NCI-H2227 (cell line): Measurements from ENCODE around the gene C1QTNF8.

Experiments used
- DNase-seq: peaks from one replicate; lab custom pipeline; 2025; ENCODE audit not compliant: unreplicated experiment; lab: John Stamatoyannopoulos, UW

C1QTNF8 gene

DNA sequence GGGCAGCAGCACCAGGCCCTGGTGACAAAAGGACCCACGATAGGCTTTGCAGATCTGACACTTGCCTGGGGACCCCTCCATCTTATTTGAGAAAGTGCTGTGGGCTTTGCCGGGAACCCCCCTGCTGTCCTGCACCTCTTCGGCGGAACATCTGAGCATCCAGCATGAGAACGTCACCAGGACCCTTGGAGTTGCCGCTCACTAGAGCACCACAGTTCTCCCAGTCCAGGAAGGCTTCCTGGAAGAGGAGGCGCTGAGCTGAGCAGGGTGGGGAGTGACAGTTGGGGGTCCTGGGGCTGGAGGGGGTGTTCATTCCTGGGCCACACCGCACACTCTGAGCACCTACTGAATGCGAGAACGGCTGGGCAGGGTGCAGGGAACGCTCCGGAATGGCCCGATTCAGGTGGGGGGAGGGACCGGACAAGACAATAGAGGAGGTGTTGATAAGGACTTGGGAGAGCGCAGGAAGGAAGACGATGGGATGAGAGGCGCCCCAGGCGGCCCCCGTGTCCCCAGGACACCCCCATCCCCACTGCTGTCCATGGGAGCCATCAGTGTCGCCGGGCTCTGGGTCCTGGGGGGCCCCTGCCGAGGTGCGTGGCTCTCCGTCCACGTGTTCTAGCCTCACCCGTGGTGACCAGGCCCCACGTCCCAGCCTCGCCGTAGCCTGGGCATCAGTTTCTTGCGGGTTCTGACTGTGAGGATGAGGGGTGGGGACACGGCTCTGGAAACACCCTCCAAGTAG lies 32.1 kb upstream of the C1QTNF8 start:
- DNase-seq = no peak

DNA sequence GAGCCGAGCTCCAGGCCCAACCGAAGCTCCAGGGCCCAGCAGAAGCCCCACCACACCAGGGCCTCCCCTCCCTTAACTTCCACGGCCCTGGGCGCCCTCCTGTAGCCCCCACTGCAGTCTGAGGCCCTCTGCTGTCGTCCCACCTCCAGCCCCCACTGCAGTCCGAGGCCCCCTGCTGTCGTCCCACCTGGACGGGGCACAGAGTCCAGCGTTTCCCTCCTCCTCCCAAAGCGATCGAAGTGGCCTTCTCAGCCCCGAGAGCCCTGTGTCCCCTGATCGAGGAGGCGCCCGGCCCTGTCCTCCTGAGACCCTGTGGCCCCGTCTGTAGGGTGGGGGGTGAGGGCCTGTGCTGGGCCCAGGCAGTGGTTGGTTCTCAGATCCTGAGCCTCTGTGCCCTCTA lies 31.1 kb upstream of the C1QTNF8 start:
- no peak for DNase-seq

DNA sequence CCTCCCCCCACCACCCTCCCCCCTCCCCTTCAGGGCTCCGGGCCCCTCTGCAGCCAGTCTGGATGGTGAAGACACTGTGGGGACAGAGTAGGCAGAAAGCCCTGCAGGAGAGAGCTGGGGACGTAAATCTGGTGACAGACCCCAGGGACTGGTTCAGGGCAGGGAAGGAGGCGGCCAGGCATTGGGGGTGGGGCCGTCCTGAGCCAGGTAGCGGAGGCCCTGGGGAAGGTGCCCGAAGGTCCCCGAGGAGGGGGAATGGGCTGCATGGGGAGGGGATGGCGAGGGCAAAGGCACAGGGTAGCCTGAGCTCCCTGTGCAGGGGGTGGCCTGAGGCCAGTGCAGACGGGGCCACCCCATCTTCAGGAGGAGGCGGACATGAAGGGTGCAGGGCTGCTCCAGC lies 30.5 kb upstream of the C1QTNF8 start:
- DNase-seq = no peak

- no peak for DNase-seq
Observed at GRCh38 chr16:1126044-1126443, 30.0 kb upstream of the C1QTNF8 start.

GRCh38 chr16:1125471-1125870 lies 29.4 kb upstream of the C1QTNF8 start:
- DNase-seq = peak; percentile 94

DNA sequence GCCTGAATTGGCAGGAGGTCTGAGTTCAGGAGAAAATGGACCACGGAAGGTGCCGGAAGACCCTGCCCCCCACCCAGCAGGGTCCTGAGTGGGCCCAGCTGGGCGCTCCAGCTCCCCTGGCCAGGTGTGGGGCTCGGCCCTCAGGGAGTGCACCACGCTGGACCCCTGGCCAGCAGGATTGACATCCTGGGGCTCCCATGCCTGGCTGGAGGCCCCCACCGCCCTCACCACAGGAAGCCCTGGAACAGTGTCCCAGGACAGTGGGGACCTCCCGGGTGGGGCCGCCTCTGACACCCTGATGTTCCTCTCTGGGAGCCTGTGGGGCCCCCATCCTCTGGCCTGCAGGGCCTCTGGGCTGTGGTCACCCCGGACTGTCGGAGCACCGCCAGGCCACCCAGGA lies 28.8 kb upstream of the C1QTNF8 start:
- no peak for DNase-seq

DNA sequence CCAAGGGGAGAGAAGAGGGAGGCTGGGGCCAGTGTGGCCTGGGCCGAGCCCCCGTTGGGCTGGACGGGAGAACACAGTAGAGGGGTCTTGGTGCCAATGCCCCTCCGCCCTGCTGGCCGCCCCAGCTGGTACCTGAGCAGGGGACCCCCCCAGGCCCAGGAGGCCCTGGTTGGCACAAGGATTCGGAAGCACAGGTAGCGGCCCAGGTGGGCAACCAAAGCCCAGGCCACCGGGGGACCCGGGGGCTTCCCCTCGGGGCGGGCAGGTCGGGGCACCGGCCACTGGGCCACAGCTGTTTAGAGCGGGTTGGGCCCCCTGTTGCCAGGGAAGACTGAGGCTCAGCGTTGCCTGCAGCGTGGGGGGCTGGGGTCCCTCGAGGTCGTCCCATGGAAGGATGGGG lies 28.2 kb upstream of the C1QTNF8 start:
- DNase-seq = no peak

DNA sequence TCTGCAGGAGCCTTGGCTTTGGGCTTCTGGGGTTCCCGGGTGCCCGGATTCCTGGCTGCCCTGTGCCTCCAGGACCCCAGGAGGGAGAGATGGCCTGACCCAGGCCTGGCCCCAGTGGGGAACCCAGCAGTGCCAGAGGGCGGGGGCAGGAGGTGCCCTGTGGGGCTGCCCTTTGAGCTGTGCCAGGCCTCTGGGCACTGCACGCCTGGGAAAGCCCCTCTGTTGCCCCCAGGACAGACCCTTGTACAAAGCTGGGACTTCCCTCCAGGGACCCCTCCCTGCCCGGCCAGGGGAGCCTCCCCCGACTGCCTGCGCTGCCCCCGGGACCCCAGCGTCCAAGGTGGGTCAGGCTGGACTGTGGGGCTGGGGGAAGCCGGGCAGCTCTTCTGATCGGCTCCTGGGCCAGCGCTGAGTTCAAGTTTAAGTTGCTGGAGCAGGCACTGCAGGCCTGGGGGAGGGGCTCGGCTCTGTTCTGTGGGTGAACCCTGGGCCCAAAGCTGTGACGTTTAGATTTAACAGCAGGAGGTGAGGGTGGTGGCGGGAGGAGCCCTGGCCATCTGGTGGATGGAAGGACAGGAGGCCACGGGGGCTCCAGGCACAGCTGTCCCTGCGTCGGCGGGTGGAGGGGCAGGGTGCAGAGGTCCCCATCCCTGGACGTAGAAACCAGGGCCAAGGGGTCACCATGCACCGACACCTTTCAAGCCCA lies 27.6 kb upstream of the C1QTNF8 start:
- no peak for DNase-seq

GRCh38 chr16:1122398-1122765 lies 26.3 kb upstream of the C1QTNF8 start:
- DNase-seq = no peak

GRCh38 chr16:1121601-1122397 lies 25.8 kb upstream of the C1QTNF8 start:
- no peak for DNase-seq

DNA sequence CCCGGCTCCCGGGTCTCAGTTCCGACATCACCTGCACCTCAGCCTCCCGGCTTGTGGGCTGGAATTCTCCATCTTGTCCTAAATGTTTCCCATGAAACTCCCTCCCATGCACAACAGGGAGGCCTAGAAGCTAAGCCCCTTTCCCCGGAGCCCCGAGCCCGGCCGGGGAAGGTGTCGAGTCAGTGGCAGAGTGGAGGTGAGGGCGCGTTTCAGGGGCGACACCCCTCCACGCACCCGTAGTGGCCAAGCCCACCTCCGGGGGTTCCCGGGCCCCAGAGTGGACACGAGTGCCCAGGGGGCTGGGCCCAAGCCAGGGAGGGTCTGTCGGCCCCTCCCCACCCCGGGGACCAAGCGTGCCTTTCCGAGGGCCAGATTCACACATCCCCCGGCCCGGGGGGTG lies 25.0 kb upstream of the C1QTNF8 start:
- DNase-seq = no peak

DNA sequence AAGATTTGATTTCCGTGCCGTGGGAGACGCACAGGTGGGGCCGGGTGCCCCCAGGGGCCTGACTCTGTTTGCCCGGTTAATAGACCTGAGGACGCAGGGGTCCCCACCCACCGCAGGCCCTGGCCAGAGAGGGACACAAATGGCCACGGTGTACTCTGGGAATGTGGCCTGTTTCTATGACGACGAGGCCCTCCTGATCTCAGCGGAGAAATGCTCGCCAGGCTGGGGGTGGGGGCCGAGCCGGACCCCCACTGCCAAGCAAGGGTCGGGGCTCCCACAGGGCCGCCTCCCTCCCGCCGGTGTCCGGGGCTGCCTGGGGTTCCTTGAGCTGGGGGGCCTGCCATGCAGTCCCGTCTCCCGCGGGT lies 24.5 kb upstream of the C1QTNF8 start:
- no peak for DNase-seq

DNA sequence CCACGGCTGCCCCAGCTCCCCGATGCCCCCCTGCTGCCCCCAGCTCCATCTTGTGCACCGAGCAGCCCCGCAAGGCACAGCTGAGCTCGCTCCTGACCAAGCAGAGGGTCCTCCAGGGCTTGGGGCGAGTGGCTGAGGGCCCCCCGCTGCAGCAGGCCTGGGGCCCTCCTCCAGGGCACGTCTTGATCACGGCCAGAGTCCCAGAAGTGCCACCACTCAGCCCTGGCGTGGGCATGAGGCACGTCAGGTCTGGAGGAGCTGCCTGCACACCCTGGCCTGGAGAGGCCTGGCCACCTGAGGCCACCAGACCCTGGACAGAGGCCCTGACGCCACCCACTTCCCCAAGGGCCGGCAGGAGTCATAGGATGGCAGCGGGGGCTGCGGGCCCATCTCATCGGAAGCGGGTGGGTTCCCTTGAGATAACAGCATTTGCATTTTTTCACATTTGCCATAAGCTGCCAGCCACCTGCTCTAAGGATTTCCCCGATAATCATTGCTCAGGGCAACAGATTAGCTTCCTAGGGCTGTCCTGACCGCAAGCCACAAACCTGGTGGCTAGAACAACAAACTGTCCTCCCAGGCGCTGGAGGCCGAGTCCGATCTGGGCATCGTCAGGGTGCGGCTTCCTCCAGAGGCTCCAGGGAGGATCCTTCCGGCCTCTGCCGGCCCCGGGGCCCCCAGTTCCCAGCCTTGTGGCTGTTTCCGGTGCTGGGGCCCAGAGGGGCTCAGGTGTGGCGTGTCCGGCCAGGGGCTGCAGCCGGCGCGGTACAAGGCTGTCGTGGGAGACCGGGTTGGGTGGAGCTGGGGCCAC lies 23.9 kb upstream of the C1QTNF8 start:
- DNase-seq = no peak

DNA sequence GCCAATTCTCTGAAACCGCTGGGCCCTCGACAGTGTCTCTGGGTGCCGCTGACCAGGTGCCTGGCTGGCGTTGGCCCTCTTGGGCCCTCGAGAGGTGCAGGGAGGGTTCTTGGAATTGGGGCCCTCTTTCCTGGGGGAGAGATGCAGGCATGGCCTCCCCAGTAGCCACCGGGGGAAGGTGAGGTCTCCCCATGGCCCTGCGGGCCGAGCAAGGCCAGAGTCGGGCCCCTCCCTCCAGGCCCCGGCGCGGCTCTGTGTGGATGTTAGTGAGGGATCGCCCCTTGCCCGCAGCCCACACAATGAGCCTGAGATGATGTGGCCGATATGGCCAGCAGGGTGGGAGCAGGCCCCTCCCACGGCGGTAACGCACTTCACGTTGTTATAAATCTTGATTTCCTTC lies 23.1 kb upstream of the C1QTNF8 start:
- no peak for DNase-seq

DNA sequence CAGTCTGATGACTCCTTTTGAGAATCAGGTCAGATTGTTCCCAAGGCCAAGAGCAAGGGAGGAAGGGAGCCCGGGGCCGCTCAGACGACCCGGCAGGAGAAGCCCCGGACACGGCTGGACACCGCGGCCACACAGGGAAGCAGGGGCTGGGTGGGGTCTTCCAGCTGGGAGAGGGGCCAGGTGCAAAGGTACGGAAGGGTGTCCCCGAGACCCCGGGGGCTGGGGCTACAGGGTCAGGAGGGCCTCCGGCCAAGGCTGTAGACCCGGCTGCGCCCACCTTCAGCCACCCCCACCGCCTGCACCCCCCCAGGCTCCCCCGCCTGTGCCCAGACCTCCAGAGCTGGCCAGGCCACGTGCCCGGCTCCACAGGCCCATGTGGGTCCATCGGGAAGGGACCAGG lies 21.9 kb upstream of the C1QTNF8 start:
- no peak for DNase-seq

DNA sequence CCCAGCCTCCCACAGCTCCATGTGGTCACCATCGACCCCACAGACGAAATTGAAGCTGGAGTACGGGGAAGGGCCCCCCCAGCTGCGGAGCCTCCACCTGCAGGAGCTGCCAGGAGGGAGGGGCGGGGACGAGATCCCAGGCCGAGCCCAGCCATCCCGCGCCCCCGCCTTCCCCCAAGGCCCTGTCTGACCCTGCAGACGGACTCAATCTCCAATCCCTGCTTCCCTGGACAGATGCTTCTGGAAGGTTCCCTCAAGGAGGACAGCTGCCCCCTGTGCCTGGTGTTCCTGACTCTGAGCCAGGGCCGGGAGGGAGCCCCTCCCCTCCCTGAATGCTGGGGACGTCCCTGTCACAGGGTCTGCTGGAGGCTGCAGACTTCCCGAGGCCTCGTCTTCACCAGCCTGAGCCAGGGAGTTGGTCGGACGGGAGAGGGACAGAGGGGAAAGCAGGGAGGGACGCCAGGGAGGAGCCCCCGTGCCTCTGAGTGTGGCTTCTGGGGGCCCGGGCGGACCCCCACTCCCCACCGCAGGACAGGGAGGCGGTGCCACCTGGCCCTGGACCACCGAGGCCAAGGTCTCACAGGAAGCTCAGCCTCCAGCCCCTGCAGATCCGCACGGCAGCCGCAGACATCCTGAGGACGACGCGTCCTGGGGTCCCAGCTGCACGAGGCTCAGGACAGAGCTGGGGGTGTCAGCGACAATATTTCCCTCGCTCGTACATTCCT lies 21.3 kb upstream of the C1QTNF8 start:
- no peak for DNase-seq

- no peak for DNase-seq
Observed at GRCh38 chr16:1116693-1117077, 20.6 kb upstream of the C1QTNF8 start.

DNA sequence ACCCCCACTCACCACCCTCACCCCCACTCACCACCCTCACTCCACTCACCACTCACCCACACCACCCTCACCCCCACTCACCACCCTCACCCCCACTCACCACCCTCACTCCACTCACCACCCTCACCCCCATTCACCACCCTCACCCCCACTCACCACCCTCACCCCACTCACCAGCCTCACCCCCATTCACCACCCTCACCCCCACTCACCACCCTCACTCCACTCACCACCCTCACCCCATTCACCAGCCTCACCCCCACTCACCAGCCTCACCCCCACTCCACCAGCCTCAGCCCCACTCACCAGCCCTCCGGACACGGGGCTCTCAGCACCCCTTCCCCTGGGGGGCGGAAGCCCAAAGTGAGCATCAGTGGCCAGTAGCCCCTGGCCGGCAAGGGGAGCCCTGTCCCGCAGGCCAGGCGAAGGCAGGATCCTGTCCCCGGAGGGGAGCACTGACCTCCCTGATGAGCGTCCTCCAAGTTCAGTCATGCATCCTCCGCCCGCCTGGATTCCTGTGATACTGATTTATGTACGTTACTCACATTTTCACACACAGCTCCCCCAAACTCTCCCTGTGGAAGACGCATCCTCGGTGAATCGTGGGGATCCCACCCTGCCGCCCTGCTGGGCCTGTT lies 18.0 kb upstream of the C1QTNF8 start:
- no peak for DNase-seq

- DNase-seq = no peak
Observed at GRCh38 chr16:1113489-1113888, 17.4 kb upstream of the C1QTNF8 start.

DNA sequence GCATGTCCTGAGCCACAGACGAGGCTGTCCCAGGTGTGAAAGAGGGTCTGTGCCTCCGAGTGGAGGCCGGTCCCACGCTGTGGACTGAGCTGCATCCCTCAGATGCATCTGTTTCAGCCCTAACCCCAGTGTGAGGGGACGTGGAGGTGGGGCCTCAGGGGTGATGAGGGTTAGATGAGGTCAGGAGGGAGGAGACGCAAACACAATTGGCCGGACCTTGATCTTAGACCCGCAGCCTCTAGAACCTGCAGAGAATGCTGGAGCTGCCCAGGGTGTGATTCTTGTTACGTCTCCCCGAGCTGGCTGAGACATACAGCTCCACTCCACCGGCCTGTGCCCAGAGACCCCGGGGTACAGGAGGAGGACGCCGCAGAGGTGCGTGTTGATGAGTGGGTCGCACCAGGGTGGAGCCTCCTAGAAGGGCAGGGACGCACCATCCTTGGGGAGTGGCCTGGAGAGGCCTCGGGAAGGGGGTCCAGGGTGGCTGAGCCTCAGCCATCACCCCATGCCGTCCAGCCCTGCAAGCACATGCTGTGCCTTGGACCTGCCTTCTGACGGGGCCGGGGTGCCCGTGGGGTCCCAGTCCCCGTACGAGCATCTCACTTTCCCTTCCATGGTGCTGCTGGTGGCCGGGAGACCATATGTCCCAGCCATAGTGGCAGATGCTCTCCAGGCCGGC lies 16.6 kb upstream of the C1QTNF8 start:
- DNase-seq = no peak
